Hematopoietic multipotent progenitor cell treated with erythropoietin and hydrocortisone succinate and interleukin-3 and kit ligand, for 17 days (in vitro differentiated cells): ENCODE data around the gene GADD45G.

ENCODE experiments used
- DNase-seq: peaks from one replicate; pipeline ENCODE4 v3.0.0-alpha.2; 2015; ENCODE audit warnings: low spot score

Gene GADD45G

DNA sequence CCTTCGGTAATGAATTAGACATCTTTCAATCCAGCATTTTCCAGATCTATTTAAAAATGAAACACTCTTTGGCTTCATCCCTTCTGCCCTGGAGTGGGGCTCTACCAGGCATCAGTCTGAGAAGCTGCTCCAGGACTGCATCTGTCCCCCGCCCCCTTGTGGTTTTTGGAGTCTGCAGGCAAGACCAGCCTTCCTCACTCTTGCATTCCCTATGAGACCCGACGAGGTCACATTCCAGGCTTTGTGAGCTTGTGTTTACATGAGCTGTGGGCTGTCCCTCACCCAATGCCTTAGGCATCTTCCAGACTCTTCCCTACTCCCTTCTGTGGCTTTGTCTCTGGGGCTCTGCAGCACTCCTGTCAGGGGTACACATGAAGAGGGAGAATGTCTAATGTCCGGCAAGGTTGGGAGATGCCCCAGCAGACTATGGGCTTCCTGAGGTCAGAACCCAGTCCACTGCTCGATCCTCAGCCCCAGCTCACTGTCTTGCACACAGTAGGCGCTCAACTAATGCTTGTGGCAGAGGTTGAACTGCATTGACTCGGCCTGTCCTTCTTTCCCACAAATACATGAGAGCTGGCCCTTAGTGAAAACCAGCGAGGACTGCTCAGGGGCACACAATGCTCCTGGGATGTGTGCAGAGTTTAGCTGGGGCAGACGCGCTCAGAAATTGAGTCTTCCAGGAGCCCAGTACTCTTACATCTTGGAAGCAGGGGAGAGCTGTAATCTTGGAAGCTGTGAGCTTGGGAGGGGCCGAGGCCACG is 11.7 kb upstream of the GADD45G start:
- DNase-seq: no peak

DNA sequence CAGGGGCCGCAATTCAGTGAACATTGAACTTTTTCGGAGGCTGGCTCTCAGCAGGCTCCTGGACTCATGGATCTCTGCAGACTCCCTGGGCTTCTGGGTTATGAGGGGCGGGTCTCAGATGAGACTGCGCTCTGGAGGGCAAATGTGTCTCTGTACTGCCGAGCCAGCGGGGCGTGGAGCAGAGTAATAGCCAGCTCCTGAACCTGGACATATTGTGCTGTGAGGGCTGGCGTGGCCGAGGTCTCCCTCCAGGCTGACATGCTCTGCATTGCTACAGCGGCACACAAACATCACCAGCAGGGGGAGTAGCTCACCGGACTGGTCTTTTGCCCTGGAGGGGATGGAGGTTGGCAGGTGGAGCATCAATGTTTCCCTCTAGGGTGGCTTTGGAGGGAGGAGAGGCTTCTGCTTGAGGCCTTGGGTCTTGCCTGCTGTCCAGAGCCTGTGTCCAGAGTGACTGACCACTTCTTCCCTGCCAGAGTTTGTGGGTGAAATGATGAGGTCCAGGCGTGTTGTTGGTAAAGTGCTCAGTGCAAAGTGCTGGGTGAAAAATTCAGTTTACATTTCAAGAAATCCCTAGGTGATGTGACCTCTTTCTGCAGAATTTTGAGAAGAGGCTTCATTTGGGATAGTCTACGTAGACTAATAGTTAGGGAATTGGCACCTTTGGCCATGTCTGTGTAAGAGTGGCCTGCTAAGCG is 10.9 kb upstream of the GADD45G start:
- DNase-seq: peak; percentile 26

DNA sequence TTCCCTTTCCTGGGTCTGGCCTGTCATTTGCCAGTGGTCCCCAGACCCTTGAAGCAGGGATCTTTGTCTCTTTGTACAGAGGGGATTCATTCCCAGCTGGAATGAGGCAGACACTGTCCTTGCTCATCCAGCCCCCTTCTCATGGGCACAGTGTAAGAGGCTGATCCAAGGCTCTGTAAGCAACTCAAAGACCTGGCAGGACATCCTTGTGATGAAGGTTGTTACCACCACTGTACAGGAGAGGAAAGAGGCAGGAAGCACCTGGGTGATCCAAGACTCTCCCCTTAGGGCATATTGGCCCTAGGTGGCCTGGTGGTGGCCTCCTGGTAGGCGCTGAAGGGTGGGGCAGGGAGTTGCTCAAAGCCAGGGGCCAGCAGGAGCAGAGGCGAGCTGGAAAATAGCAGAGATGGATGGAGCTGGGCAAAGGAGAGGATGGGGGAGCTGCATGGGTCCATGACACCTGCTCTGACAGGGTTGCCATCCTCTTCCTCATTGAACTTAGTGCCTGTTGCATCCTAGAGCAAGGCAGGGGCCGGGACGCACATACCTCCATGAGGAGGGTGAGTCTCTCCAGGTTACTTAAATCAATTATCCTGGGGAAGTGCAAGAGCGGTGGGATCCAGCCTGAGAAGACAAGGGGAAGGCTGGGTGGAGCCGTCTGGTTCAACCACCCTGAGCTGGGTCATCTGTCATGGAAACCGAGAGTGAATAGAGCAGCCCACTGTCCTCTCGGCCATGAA is 9.8 kb upstream of the GADD45G start:
- no peak for DNase-seq

DNA sequence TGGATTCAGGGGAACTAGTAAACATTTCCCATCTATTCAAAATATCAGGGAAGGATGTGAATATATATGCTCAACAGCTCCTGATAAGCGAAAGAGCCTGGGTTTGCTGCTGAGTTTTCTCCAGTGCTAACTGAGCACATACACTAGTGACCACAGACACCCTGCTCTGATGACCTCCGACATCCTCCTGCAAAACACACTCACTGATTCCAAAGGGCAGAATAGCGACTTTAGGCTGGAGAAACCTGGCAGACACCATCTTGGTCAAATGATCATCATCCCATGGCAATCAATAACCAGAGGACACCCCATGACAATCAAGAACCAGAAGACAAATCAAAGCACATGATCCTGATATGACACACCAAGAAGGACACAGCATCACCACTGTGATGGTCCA is 9.2 kb upstream of the GADD45G start:
- DNase-seq: no peak

DNA sequence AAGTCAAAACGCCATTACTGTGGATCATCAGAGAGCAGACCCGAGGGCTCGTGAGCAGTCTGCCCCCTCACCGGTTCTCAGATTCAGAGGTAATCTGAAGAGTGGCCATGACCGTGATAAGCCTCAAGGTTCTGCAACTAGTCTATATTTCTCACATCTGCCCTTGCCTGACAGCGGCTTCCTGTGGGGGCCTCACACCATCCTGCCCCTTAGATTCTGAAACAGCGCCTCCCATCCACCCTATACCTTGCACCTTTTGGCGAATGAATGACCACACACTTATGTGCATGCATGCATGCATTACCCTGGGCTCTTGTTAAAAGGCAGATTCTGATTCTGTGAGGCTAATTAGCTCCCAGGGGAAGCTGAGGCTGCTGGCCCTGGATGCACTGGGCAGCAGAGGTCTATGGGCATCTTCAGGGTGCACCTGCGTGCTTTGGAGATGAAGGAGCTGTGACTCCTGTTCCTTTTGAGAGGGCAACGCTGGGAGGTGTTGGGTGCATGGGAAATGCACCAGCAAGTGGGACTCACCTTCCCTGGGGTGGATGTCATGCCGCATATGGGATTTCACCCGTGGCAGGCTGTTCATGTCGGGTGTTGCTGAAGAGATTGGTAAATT is 7.8 kb upstream of the GADD45G start:
- no peak for DNase-seq

DNA sequence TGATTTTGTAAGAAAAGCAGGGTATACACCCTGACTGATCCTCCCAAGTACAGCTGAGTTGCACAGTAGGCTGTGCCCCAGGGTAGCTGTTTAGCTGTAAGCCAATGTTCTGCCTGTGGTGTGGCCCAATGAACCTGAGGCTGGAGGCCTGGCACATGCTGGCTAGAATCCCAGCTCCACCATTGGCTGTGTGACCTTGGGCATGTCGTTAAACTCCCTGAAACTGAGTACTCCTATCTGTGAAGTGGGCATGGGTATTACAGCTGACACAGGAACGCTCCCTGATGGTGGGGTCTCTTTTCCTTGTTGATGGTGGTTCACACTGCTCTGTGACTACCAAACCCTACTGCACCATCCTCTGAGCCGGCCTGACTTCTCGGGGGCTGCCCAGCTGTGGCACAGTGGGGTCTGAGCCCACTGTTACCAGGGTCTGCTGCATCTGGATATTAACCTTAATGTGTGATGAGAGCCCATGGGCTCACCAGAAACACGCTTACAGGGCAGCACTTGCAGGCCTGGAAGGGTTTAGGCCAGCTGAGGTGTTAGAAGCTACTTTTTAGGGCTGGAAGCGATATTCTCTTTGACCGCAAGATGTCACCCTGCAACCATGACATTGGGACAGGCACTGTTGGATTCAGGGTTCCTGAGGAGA is 7.0 kb upstream of the GADD45G start:
- DNase-seq: peak; percentile 68

DNA sequence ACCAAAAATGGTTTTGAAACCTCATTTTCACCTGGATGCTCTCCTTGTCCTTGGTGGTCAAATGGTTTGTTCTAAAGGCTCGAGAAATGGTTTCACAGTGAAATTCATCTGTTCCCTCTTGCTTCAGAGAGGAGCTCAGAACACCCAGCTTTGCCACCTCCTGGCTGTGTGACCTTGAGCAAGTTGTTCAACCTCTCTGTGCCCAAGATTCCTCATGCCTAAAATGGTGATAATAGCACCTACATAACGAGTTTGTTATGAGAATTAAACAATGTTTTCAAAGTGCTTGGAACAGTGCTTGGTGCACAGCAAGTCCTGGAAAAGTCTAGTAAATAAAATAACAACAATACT is 6.5 kb upstream of the GADD45G start:
- no peak for DNase-seq

DNA sequence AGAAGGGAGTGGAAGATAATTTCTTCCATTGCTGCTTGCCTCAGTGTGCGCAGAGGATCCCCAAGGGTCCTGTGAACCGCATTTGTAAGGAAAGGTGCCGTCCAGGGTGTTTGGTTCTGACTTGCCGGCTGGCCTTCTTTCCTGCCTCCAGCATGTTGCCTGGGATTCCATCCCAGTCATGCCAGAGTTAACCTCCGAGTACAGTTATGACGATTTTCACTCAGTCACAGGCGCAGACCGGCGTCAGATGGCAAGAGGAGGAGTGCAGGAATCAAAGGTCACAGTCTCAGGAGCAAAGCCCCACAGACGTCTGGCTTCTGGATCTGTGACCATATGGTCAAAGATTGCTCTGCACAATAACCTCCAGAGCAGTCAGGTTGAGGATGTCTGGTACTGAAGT is 5.9 kb upstream of the GADD45G start:
- no peak for DNase-seq

DNA sequence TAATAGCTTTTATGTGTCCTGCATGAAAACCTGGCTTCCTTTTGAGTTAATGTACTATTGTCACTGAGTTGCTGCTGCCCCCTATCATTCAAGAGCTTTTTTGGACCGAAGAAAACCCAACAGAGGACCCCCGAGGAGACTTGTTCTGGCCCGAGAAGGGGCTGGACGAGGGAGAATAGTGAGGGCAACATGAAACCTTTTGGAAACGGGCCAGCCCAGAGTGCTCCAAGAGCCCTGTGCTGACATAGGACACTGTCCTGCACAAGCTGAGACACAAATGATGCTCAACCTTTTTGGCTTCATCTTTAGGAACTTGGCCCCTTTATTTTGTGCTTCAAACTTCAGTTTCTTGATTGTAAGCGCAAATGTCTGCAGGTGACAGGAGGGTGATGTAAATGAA is 4.0 kb upstream of the GADD45G start:
- DNase-seq: no peak

DNA sequence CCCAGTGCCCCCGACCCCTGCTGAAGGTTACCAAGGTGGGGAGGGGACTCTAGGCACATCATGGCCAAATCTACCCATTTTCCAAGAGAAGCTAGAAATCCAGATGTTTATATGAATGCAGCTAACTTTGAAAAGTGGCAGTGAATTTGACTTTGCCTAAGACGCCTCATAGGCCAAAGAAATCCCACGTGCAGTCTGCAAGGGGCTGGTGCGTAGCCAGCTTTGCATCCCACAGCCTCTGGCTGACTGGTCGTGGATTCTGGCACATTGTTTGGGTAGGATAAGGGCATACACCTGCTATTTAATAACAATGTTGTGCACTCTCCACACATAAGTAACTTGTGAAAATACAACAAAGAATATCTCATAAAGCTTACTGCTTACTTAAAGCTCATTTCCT is 3.5 kb upstream of the GADD45G start:
- DNase-seq: no peak

DNA sequence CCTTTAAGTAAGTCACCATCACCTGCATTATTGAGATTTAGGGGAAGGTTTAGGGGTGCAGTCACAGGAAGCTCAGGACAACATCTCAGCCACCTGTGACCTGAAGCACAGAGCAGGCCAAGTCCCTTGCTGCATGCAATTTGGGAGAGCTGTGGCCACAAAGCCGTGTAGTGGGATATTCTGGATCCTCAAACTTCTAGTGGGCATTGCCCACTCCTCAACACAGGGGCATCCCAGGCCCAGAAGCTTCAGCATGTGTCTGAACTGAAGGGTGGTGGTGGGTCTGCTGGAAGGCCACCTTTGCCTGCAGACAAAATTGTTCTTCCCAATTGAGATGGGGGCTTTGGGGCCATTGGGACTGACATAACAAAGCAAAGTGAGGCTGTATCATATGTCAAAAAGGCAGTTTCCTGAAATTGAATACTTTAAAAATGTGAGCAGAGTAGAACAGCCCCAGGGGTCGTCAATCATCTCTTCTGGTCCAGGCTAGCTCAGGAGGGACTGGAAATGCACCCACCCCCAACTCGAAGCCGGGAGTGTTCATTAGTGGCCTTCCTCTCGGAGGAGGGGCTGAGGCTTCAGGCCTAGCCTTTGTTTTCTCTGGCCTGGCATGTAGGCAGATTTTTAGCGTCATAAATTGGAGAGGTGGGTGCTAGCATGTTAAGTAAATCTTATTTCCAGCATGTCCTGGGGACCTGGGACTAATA is 2.8 kb upstream of the GADD45G start:
- DNase-seq: no peak

DNA sequence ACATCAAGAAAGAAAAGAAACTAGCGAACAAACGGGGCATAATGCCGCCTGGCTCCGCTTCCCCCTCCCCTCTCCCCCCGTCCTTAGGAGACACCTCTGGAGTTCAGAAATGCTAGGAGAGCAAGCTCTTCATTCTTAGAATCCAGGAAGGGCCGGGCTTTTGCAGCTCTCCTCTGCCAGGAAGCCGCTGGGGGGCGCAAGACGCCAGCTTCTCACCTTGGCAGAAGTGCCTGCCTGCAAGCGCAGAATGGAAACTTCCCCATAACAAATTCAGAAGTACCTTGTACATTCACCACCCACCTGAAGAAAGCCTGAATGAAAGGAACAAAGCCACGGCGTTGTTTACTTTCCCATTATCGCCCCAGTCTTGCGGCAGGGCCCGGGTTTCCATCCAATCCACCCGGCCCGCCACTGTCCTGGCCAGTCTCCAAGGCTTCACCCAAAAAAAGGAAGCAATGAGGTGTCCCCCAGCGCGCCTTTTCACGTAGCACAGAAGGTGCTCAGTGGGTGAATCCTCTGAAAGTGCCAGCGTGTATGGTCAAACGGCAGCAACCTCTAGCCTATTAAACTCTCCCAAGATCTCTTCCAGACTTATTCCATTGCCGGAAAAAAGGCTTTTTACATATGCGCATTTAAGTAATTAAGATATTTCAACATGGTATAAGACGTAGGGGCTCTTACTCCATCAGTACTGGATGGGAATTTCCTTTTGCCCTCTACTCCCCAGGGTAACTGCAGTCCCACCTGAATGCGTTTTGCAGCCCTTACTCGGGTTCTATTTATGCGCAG is 1.6 kb upstream of the GADD45G start:
- peak; percentile 73 for DNase-seq

DNA sequence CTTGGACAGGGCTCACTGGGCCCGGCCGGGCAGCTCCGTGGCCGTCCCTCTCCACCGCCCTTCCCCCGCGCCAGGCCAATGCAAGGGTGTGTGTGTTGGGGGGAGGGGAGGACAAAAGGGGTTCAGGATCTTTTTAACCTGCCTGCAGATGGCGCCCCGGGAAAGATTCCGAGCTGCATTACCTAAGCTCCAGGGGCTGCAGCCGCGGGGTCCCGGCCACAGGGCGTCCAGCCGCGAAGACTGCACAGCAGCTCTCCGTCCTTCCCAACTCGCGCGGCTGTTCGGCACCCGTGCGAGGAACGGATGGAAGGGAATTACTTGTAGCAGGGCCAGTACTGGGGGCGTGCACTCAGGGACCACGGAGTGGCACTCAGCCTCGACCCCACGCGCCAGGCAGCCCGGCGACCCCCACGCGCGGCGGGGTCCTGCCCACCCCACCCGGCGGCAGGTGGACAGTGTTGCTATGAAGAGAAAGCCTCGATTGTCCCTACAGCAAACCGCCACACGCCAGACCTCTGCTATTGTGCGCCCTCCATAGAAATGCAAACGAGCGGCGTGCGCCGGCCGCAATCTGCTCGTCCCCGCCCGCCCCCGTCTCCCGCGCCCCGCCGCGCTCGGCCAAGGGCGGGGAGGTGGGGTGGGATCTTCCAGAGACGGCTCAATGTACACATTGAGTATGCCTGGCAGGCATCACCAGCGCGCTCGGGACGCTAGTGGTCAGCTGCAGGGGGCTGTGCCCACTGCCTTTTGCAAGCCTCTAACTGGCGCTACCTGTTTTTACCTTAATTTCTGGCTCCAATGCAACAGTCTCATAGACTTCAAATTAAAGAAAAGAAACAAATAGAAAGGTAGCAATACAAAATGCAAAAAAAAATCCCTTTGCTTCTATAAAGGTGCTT is 796 bp upstream of the GADD45G start:
- no peak for DNase-seq

DNA sequence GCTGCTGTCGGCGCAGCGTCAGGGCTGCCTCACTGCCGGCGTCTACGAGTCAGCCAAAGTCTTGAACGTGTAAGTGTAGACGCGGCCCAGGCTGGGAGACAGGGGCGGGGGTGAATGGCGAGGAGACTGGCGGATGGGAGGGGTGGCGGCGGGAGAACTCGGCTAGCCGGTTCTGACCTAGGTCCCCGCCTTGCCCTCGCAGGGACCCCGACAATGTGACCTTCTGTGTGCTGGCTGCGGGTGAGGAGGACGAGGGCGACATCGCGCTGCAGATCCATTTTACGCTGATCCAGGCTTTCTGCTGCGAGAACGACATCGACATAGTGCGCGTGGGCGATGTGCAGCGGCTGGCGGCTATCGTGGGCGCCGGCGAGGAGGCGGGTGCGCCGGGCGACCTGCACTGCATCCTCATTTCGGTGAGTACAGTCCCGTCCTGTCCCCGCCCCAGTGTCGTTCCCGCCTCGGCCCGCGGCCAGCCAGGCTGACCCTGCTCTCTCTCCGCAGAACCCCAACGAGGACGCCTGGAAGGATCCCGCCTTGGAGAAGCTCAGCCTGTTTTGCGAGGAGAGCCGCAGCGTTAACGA is 745 bp downstream of the GADD45G start:
- peak; percentile 48 for DNase-seq

DNA sequence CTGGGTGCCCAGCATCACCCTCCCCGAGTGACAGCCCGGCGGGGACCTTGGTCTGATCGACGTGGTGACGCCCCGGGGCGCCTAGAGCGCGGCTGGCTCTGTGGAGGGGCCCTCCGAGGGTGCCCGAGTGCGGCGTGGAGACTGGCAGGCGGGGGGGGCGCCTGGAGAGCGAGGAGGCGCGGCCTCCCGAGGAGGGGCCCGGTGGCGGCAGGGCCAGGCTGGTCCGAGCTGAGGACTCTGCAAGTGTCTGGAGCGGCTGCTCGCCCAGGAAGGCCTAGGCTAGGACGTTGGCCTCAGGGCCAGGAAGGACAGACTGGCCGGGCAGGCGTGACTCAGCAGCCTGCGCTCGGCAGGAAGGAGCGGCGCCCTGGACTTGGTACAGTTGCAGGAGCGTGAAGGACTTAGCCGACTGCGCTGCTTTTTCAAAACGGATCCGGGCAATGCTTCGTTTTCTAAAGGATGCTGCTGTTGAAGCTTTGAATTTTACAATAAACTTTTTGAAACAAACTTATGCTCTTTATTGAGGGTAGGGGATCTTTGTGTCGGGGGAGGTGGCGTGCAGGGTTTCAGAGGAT is 1.3 kb downstream of the GADD45G start:
- DNase-seq: peak; percentile 67

DNA sequence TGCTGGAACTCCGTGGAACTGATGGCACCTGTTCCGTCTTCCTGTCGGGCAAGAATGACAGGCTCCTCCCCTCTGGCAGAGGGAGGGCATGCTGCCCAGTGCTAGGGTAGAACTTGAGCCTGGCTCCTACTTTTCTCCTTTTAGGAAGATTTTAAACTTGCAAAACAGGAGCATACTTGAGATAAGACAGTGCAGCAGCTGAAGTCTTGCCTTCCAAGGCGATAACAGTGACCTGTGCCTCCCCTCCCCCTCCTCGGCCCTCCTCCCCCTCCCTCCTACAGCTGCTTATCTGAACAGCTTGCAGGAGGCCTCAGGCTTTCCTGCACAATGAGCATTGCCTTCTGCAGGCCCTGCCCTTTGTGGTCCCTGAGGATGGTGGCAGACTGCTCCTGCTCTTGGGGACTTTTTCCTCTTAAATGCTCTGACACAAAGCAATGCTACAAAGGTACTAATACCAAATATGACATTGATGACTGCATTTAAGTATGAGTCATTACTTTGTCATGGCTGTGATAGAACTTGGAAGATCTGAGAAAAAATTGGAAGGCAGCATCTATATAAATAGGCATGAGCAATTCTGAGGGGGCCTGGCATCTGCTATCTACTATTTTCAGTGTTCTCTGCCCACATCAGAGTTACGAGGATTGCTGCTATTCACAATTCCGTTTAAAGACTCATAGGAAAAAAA is 2.0 kb downstream of the GADD45G start:
- peak; percentile 67 for DNase-seq

DNA sequence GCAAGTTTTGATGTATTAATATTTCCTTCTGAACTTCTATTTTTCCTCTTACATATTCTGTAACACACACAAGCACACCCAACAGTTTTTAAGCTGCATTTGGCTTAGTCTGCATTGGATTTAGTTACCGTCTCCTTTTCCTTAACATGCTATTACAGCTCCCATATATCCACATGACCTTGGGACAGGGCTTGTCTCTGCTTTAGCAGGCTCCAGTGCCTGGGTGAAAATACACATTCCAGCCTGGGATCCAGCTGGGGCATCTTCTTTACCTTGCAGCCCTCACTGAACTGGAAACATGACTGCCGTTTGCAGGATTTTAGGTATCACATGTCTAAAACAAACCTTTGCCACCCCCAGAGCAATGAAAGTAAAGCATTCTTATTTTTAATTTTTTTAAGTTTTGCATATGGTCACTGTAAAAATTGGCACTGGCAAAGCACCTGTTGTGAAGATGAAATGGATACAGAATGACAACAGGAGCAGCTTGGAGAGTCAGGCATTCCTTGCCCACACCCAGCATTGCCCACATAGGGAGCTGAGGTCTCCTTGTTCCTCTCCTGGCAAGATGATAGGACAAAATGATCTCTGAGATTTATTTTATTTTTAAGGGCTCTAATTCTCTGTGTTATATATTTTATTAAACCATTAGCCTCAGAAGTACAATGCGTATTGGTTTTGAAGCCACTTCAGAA is 4.0 kb downstream of the GADD45G start:
- DNase-seq: no peak
